ENCODE data around the gene GAB1. TPM values are rescaled to one million over a fixed set of nuclear protein-coding genes. Genes with fewer than 3 reads are reported as not detected.

The GAB1 gene
- total RNA-seq, 1 donor from 2014 or later = 34.3 TPM

- H3K9me3 Mint-ChIP-seq (ENCODE audit: low read depth) = peaks cover 11% of the 10 kb centered on the region
- H3K4me1 Mint-ChIP-seq (ENCODE audit: low read depth) = no peaks in the 10 kb centered on the region
- no peak overlapping the region for H3K27ac Mint-ChIP-seq
- H3K4me3 Mint-ChIP-seq (ENCODE audit: low read depth) = no peak overlapping the region
- H3K27me3 Mint-ChIP-seq = peaks cover 5% of the 10 kb centered on the region
- TF ChIP-seq CTCF (IDR thresholded peaks at IDR 0.05; ENCODE audit: unreplicated experiment) = no peak
- no peak for DNase-seq (ENCODE audit: low spot score, unreplicated experiment)
- no peaks in the 10 kb centered on the region for H3K36me3 Mint-ChIP-seq (ENCODE audit: insufficient read depth)
Observed at GRCh38 chr4:143489106-143489505, 152.4 kb downstream of the GAB1 start.

- TF ChIP-seq CTCF (IDR thresholded peaks at IDR 0.05; ENCODE audit: unreplicated experiment) = no peak
- H3K4me3 Mint-ChIP-seq (ENCODE audit: low read depth) = no peak overlapping the region
- no peak overlapping the region for H3K27ac Mint-ChIP-seq
- H3K27me3 Mint-ChIP-seq = no peaks in the 10 kb centered on the region
- no peaks in the 10 kb centered on the region for H3K4me1 Mint-ChIP-seq (ENCODE audit: low read depth)
- peaks cover 7% of the 10 kb centered on the region for H3K9me3 Mint-ChIP-seq (ENCODE audit: low read depth)
- H3K36me3 Mint-ChIP-seq (ENCODE audit: insufficient read depth) = no peaks in the 10 kb centered on the region
- no peak for DNase-seq (ENCODE audit: low spot score, unreplicated experiment)
Observed at GRCh38 chr4:143498021-143498420, 161.3 kb downstream of the GAB1 start.

- no peaks in the 10 kb centered on the region for H3K36me3 Mint-ChIP-seq (ENCODE audit: insufficient read depth)
Observed at GRCh38 chr4:143502231-143502630, 165.6 kb downstream of the GAB1 start.

GRCh38 chr4:143506031-143506430, 169.4 kb downstream of the GAB1 start:
- peaks cover 5% of the 10 kb centered on the region for H3K4me1 Mint-ChIP-seq (ENCODE audit: low read depth)
- no peak overlapping the region for H3K4me3 Mint-ChIP-seq (ENCODE audit: low read depth)
- H3K27me3 Mint-ChIP-seq = no peaks in the 10 kb centered on the region
- DNase-seq (ENCODE audit: low spot score, unreplicated experiment) = no peak
- no peak overlapping the region for H3K27ac Mint-ChIP-seq
- TF ChIP-seq CTCF (IDR thresholded peaks at IDR 0.05; ENCODE audit: unreplicated experiment) = no peak
- H3K9me3 Mint-ChIP-seq (ENCODE audit: low read depth) = no peaks in the 10 kb centered on the region
- H3K36me3 Mint-ChIP-seq (ENCODE audit: insufficient read depth) = no peaks in the 10 kb centered on the region

More at GRCh38 chr4:143502231-143502630, 165.6 kb downstream of the GAB1 start:
- no peak overlapping the region for H3K27ac Mint-ChIP-seq
- TF ChIP-seq CTCF (IDR thresholded peaks at IDR 0.05; ENCODE audit: unreplicated experiment) = no peak
- H3K27me3 Mint-ChIP-seq = no peaks in the 10 kb centered on the region
- DNase-seq (ENCODE audit: low spot score, unreplicated experiment) = no peak
- H3K9me3 Mint-ChIP-seq (ENCODE audit: low read depth) = no peaks in the 10 kb centered on the region
- no peak overlapping the region for H3K4me3 Mint-ChIP-seq (ENCODE audit: low read depth)
- H3K4me1 Mint-ChIP-seq (ENCODE audit: low read depth) = peaks cover 3% of the 10 kb centered on the region

GRCh38 chr4:143511906-143512305, 175.2 kb downstream of the GAB1 start:
- no peak overlapping the region for H3K4me3 Mint-ChIP-seq (ENCODE audit: low read depth)
- no peak for DNase-seq (ENCODE audit: low spot score, unreplicated experiment)
- peaks cover 19% of the 10 kb centered on the region for H3K4me1 Mint-ChIP-seq (ENCODE audit: low read depth)
- TF ChIP-seq CTCF (IDR thresholded peaks at IDR 0.05; ENCODE audit: unreplicated experiment) = no peak
- peaks cover 3% of the 10 kb centered on the region for H3K36me3 Mint-ChIP-seq (ENCODE audit: insufficient read depth)
- H3K27me3 Mint-ChIP-seq = no peaks in the 10 kb centered on the region
- H3K27ac Mint-ChIP-seq = no peak overlapping the region
- no peaks in the 10 kb centered on the region for H3K9me3 Mint-ChIP-seq (ENCODE audit: low read depth)
